HG03571 (cell line): ENCODE results near the gene GPR148.
"Not testable (repeated sequence)": the region's sequence is repeated elsewhere in the genome, so short reads cannot be mapped to it uniquely, and the experiment has no call there.

Experiments used
- ATAC-seq: cut with Tn5 transposase; IDR thresholded peaks from one replicate; pipeline ENCODE4 v1.9.1; 2021; ENCODE audit not compliant: unreplicated experiment

Gene GPR148, protein sequence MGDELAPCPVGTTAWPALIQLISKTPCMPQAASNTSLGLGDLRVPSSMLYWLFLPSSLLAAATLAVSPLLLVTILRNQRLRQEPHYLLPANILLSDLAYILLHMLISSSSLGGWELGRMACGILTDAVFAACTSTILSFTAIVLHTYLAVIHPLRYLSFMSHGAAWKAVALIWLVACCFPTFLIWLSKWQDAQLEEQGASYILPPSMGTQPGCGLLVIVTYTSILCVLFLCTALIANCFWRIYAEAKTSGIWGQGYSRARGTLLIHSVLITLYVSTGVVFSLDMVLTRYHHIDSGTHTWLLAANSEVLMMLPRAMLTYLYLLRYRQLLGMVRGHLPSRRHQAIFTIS

DNA sequence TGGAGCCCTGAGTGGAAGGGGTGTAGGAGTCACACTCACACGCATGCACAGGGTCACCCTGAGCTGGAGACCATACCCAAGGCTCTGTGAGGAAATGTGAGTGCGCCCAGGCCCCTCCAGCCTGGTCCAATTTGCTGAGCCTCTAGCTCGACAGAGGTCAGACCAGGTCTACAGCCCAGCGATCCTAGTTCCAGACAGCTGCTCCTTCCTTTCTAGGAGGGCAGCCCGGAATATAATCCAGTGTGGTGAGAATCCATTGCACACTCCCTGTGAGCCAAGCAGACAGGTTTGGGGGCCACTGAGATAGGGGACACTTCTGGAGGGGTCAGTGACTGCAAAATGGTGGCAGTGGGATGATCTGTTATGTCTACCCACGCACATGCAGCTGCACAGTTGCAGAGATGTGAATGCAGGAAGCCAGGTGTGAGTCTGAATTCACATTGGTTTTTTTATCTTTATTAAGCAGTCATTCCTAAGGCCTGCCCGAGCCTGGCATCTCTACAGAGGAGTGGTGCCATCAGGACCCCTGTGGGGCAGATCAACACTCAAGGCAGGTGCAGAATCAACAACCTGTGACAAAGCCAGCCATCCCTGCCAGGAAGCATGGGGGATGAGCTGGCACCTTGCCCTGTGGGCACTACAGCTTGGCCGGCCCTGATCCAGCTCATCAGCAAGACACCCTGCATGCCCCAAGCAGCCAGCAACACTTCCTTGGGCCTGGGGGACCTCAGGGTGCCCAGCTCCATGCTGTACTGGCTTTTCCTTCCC lies at the start of gene GPR148:
Gene GPR148, plus strand, starts transcription at position 522 of the 768 bp plus-strand sequence. Its CDS starts 82 bp downstream, at position 604.
- ATAC-seq, result no peak

DNA sequence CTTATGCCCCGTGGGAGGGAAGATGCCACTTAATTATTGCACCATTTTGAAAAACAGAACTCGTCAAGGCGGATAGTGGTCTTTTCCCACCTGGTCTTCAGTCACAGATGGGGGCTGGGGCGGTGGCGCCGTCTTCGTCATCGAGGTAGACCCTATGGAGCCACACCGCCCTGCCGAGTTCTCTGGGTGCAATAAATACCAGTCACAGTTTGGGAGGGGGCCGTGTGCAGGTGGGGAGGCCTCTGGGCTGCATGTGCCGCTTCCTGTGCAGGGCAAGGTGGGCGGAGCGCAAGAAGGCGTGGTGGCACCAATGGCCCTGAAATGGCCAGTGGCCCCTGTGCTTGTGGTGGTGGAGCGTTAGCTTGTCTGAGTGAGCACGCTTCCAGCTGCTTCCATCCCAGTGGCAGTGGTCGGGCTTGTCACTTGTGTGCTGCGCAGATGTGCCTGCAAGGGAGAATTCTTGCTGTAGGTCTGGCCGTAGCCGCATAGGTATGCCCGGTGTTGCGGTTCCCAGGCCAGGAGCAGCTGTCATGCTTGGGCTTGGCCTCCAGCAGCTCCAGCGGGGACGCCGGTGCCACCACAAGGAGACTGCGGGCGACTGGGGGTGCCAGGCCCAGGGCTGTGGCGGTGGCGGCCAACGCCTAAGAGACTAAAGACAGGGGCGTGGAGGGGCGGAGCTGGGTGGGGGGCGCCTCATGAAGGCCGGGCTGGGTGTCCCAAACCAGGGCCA lies 36.7 kb upstream of the GPR148 start:
- ATAC-seq, result not testable (repeated sequence)

DNA sequence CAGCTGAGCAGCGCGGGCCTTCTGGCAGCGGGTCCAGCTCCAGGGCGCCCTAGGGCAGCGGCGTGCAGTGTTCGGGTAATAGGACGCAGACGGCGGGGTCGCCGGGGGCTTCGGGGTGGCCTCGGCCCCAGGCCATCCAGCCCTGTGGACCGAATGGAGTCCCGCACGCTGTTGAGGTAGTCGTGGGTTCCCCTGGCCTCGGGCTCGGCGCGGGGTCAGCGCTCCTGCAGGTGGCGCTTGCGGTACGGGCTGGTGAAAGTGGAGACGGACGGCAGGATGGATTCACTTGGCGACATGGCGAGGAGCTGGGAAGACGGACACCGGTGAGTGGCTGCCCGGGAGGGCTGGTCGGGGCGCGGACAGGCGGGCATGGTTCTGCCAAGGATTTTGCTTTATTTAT lies 35.4 kb upstream of the GPR148 start:
- ATAC-seq, result not testable (repeated sequence)

DNA sequence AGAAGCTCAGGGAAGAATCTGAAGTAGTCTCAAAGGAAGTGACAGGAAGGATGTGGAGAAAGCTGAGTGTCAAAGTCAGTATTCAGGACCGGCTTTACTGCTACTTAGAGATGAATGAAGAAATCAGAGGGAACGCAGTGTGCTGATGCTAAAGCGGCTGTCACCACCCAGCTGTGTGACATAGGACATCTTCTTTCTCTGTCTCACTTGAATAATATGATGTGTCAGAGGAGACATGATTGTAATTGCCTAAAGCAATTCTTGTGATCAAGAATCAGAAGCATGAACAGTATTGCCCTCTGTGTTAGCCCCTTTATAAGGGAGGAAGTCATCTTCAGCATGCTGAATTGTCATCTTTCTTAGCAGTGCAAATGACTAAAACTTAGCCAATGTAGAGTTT lies 25.6 kb upstream of the GPR148 start:
- not testable (repeated sequence) for ATAC-seq

DNA sequence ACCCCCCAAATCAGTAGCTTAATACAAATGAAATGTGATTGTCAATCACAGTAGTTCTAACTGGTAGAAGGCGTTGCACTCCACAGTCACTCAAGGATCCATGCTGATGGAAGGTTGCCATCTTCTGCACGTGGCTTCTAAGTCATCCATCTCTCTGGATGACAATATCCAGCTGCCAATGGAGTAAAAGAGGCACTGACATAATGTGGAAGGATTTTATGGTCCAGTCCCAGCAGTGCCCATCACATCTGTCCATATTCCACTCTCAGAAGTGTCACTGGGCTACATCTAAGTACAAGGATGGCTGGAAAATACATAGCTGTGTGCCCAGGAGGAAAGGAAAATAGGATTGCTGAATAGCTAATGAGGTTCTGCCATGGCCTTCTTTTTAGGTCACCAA lies 14.1 kb upstream of the GPR148 start:
- ATAC-seq, result not testable (repeated sequence)

DNA sequence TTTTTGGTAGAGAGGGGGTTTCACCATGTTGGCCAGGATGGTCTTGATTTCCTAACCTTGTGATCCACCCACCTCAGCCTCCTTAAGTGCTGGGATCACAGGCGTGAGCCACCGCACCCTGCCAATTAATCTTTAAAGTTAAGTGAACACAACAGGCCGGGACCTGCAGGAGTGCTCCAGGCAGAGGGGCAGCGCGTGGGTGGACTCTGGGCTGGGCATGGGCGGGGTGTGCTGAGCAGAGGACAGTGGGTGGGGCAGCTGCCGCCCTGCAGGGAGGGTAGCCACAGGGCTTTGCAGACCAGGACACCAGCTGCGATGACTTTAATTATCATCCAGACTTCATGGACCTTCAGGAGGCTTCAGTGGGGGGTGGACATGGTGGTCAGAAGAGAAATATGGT lies 8.8 kb upstream of the GPR148 start:
- ATAC-seq, result no peak

DNA sequence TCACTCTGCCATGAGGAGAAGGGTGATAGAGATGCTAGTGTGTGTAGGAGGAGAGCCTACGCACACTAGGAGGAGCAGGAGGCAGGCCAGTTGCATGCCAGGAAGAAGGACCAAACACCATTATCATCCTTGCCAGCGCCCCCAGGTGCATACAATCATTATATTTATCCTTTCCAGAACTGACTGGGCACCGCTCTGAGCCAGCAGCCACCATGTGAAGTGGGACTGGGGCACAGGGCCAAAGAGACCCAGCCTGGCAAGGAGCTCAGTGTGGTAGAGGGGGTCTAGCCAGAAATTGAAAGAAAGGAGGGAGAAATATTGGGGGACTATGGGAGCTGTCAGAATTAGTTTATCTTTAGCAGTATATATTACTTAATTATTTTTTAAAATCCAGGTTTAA lies 8.3 kb upstream of the GPR148 start:
- no peak for ATAC-seq

DNA sequence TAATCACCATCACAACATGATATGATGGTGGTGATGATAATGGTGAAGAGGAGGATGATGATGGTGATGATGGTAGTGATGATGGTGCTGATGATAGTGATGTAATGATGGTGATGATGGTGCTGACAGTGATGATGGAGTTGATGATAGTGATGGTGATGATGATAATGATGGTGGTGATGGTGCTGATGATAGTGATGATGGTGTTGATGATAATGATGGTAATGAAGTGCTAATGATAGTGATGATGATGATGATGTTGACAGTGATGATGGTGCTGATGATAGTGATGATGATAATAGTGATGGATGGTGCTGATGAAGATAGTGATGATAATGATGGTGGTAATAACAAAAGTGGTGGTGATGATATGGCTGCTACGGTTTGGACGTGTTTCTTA lies 4.4 kb upstream of the GPR148 start:
- no peak for ATAC-seq

DNA sequence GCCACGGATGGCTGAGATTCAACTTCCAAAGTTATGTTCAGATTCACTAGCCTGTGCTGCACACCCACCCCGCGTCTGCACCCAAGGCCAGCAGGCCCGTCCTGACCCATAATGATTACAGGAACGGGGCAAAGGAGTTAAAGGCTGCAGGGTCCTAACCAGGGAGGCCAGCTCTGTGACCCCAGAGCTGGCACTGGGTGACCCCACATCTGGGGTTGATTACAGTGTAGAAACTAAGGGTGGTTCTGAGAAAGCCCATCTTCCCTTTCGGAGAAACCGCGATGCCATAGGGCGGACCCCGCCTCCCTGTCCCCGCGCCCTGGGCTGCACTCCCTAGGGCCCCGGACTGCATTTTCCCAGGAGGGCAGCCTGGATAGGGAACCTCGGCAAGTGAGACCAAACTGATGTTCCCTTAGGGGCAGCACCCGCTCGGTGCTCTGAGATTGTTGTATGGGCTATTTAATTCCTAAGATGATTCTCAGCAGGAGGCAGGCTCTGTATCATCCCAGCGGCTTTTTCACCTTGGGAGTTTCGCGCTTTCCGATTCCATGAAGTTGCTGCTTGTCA lies 2.2 kb upstream of the GPR148 start:
- no peak for ATAC-seq

DNA sequence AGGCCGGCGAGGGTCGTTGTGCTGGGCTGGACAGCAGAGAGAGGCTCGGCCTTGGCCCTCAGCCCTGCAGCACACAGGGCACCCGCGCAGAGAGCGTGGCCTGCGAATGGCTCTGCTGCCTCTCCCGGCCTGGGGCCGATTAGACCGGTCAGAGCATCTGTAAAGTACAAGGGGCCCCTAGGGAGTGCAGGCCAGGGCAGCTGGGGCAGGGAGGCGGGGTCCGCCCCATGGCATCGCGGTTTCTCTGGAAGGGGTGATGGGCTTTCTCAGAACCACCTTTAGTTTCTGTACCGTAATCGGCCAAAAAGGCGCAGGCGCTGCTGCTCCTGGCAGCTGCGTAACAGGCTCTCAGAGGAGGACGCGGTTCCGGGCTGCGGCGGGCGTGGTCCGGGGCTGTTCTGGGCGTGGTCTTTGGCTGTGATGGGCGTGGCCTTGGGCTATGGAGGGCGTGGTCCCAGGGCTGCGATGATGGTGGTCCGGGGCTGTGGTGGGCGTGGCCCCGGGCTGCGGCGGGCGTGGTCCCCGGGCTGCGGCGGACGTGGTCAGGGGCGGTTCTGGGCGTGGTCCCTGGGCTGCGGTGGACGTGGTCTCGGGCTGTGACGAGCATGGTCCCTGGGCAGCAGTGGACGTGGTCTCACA lies 1.5 kb upstream of the GPR148 start:
- peak; percentile 92 for ATAC-seq

DNA sequence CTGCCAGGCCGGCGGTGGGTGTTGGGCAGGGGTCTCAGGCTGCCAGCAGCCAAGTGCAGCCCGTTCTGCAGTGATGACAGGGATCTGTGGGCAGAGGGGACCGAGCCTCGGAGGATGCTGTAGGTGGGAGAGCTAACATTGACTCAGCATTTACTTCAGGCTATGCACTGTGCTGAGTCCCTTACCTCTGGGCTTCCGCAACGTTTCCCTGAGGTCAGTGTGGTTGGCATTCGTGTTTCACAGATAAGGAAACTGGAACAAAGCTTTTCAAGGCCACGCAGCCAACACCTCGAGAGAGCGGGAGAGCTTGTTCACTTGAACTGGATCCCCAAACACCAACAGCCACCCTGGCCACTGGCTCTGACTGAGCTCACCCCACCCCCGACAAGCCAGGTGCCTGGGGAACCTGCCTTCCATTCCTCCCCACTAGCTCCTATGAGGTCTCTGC lies 839 bp upstream of the GPR148 start:
- ATAC-seq, result no peak

DNA sequence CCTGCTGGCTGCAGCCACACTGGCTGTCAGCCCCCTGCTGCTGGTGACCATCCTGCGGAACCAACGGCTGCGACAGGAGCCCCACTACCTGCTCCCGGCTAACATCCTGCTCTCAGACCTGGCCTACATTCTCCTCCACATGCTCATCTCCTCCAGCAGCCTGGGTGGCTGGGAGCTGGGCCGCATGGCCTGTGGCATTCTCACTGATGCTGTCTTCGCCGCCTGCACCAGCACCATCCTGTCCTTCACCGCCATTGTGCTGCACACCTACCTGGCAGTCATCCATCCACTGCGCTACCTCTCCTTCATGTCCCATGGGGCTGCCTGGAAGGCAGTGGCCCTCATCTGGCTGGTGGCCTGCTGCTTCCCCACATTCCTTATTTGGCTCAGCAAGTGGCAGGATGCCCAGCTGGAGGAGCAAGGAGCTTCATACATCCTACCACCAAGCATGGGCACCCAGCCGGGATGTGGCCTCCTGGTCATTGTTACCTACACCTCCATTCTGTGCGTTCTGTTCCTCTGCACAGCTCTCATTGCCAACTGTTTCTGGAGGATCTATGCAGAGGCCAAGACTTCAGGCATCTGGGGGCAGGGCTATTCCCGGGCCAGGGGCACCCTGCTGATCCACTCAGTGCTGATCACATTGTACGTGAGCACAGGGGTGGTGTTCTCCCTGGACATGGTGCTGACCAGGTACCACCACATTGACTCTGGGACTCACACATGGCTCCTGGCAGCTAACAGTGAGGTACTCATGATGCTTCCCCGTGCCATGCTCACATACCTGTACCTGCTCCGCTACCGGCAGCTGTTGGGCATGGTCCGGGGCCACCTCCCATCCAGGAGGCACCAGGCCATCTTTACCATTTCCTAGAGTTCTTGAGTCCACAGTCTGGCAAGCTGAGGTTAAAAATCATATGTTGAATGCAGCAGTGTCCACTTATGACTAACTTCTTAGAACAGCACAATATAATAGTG lies 741 bp downstream of the GPR148 start:
- no peak for ATAC-seq

DNA sequence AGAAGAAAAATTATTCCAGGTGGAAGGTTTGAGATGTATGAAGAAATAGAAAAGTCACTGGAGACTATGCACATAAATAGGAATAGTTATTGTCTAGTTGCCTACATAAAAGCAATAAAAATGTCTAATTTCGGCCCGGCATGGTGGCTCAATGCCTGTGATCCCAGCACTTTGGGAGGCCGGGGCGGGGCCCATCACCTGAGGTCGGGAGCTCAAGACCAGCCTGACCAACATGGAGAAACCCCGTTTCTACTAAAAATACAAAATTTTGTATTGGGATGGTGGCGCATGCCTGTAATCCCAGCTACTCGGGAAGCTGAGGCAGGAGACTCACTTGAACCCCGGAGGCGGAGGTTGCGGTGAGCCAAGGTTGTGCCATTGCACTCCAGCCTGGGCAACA lies 3.4 kb downstream of the GPR148 start:
- ATAC-seq, result not testable (repeated sequence)

DNA sequence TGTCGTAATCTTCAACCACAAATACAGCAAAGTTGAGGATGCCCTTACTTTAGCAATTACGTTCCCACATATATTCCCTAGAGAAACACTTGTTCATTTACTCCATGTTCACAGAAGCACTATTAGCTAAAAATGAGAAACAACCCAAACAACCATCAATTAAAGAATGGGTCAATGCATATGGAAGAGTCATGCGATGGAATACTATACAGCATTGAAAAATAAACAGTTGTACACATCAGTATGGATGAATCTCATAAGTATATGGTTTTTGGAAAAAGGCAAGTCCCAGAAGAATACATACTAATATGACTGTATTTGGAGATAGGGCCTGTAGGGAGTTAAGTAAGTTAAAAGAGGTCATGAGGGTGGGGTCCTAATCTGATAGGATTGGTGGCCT lies 6.3 kb downstream of the GPR148 start:
- ATAC-seq, result no peak

DNA sequence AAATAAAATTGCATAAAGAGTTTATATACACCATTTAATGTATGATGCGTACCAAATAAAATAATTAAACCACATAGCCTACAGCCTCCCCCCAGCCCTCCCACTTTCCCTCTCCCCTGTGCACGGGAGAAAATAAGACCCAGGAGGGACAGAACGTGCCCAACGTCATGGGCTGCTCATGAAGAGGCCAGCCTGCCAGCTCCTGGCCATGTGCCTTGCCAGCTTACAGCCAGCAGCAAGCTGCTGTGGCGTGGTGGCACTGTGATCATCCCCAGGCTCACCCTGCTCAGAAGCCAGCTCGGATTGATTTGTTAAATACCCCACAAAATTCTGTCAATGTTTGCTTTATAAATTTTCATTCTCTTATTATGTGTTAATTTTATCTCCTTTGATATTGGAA lies 7.6 kb downstream of the GPR148 start:
- no peak for ATAC-seq

DNA sequence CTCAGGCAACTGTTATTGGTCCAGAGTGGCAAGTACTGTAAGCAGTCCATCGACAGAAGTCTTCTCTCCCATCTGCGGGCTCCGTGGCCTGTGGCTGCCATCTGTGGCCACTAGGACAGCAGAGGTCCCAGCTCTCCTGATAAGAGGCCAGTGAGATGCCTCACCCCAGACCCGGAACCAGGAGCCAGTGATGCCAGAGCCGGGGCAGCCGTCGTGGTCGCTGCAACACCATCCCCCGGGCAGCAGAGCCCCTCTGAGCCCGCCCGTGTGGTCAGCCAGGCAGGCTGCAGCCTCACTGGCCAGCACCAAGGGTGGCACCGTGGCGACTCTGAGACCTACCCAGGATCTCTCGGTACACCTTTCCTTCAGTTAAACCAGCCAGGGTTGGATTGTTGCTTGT lies 8.7 kb downstream of the GPR148 start:
- no peak for ATAC-seq

DNA sequence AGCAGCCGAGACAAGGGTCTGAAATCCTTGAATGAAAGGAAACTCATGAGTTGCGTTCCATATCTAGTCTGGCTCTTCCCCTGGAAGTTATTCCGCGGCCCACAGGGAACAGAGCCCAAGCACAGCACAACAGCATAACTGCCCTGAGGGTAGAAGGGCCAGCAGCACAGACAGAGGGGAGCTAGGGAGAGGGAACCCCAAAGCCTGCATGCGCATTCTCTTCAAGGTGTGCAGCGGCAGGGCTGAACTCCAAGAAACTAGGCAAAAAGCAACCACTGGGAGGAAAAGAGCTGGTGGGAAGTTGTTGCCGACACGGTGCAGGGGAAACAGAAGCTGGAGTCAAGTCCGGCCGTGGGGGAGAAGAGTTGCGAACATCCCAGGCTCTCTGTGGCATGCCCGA lies 11.8 kb downstream of the GPR148 start:
- ATAC-seq, result no peak

DNA sequence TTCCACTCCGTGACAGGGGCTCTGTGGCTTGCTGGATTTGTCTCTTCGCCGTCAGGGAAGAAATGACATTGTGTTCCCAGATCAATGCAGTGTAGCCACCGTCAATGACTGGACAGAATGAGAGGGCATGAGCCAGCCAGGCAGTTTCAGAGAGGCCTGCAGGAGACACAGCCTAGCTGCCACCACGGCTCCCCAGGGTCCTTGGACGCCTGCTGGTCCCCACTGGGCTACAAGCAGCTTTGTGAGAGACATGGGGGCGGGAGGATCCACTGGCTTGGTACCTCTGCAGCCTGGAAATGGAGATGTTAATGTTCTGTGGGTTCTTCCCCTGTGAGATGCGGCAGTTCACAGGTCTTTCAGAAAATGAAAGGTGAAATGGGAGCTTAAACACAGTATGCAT lies 14.4 kb downstream of the GPR148 start:
- no peak for ATAC-seq

DNA sequence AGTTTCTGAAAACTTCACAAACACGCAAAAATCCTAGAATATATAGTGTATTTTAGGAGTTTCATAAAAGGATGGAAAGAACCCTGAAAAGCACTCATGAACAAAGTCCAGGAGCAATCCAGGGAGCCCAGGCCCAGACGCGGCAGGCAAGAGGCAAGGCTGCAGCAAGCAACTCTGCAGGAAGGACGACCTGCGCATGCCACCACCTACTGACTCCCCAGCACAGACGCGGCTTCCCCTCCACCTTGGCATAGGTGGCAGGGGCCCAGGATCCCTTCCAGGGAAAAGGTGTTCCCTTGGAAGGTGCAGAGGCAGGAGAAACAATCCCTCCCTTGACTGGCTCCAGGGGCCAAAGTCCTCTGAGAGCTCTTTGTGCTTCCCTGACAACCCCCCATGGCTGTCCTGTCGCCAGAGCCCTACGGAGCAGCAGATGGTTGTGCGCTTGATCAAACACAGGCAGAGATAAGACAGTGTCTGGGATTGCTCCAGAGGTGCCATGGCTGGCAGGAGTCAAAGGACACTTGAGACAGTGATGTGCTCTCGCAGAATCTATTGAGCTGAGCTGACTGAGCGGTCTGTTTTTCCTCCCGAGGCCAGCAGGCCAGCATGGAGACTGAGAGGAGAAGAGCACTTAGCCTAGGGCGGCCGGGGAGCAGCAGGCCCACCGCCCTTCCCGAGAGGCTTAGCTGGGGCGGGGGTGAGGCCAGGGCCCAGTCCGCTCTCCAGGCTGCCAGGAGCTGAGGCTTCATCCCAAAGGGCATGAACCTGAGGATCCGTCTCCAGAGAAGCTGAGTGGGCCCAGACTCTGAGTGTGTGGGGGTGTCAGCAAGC lies 15.6 kb downstream of the GPR148 start:
- no peak for ATAC-seq
